Liver (tissue), 9 donors: ENCODE results near the gene ENO3. TPM values are rescaled to one million over a fixed set of nuclear protein-coding genes. Genes with fewer than 3 reads are reported as not detected.

Experiments
- DNase-seq: peaks from one replicate; pipeline ENCODE4 v3.0.0-alpha.2; 2017; ENCODE audit warnings: low spot score
- H3K27ac ChIP-seq, 2 donors: one replicate each; pipeline ENCODE4 v1.7.0; 2013; ENCODE audit warnings: inconsistent platforms in 2 of 2, low read length in 2 of 2, control low read depth in 1 of 2, low read depth in 1 of 2, mild to moderate bottlenecking in 1 of 2
- H3K27me3 ChIP-seq, 4 donors: one replicate each; pipeline versions ENCODE4 v1.6.1 to v1.7.0; 2013; ENCODE audit warnings: low read length in 3 of 4, inconsistent platforms in 1 of 4, mild to moderate bottlenecking in 1 of 4, moderate library complexity in 1 of 4; ENCODE audit not compliant: control insufficient read depth in 4 of 4, insufficient read depth in 4 of 4
- H3K36me3 ChIP-seq, 4 donors: one replicate each; pipeline versions ENCODE4 v1.6.1 to v1.7.0; 2013; ENCODE audit warnings: low read length in 3 of 4, mild to moderate bottlenecking in 3 of 4, low read depth in 1 of 4, moderate library complexity in 1 of 4; ENCODE audit not compliant: control insufficient read depth in 4 of 4, insufficient read depth in 3 of 4
- H3K4me1 ChIP-seq, 4 donors: one replicate each; pipeline versions ENCODE4 v1.6.1 to v1.7.0; 2013; ENCODE audit warnings: low read length in 3 of 4, mild to moderate bottlenecking in 3 of 4, moderate library complexity in 1 of 4; ENCODE audit not compliant: control insufficient read depth in 4 of 4, insufficient read depth in 4 of 4
- H3K4me3 ChIP-seq, 3 donors: one replicate each; pipeline versions ENCODE4 v1.6.1 to v1.7.0; 2013; ENCODE audit warnings: low read length in 3 of 3, control low read depth in 1 of 3, low read depth in 1 of 3, mild to moderate bottlenecking in 1 of 3
- H3K9ac ChIP-seq, 2 donors: one replicate each; pipeline ENCODE4 v1.7.0; 2013; ENCODE audit warnings: low read length in 2 of 2, mild to moderate bottlenecking in 2 of 2, moderate library complexity in 2 of 2, control low read depth in 1 of 2, low read depth in 1 of 2
- H3K9me3 ChIP-seq, 4 donors: one replicate each; pipeline versions ENCODE4 v1.6.1 to v1.7.0; 2013; ENCODE audit warnings: low read length in 3 of 4; ENCODE audit not compliant: control insufficient read depth in 4 of 4
- EGR1 ChIP-seq, 2 donors: IDR thresholded peaks; 2 replicates each; pipeline ENCODE4 v1.6.1; 2016 to 2018; ENCODE audit warnings: antibody characterized with exemption in 2 of 2, low read depth in 2 of 2
- FOXA2 ChIP-seq: IDR thresholded peaks from 2 replicates; pipeline ENCODE4 v1.6.1; 2016; ENCODE audit warnings: antibody characterized with exemption
- GABPA ChIP-seq, 2 donors: IDR thresholded peaks in 1 of 2; conservative IDR thresholded peaks in 1 of 2; 2 replicates each; pipeline ENCODE4 v1.6.1; 2016; ENCODE audit warnings: antibody characterized with exemption in 2 of 2, mild to moderate bottlenecking in 1 of 2, moderate library complexity in 1 of 2
- HNF4A ChIP-seq, 2 donors: conservative IDR thresholded peaks; 2 replicates each; pipeline ENCODE4 v1.6.1; 2016; ENCODE audit warnings: antibody characterized with exemption in 2 of 2, mild to moderate bottlenecking in 2 of 2
- HNF4G ChIP-seq: IDR thresholded peaks from 2 replicates; pipeline ENCODE4 v1.6.1; 2016; ENCODE audit warnings: antibody characterized with exemption
- JUND ChIP-seq, 2 donors: IDR thresholded peaks; 2 replicates each; pipeline ENCODE4 v1.6.1; 2016; ENCODE audit warnings: antibody characterized with exemption in 2 of 2
- NR2F2 ChIP-seq: IDR thresholded peaks from 2 replicates; pipeline ENCODE4 v1.6.1; 2016; ENCODE audit warnings: antibody characterized with exemption
- RAD21 ChIP-seq, 2 donors: IDR thresholded peaks; 2 replicates each; pipeline ENCODE4 v1.6.1; 2016; ENCODE audit warnings: antibody characterized with exemption in 2 of 2, mild to moderate bottlenecking in 2 of 2
- SP1 ChIP-seq: IDR thresholded peaks from 2 replicates; pipeline ENCODE4 v1.6.1; 2018; ENCODE audit warnings: antibody characterized with exemption, mild to moderate bottlenecking
- WGBS: extraction: QIAGEN DNeasy Blood & Tissue Kit; methylation state at CpG from one replicate; pipeline ENCODE4 v1.1.7; 2013; 5-methylcytosine and 5-hydroxymethylcytosine counted together
- polyA plus RNA-seq, 2 donors: library from polyadenylated mRNA; stranded (reverse) in 1 of 2; unstranded in 1 of 2; fragments of 200-250 nt in 1 of 2; fragments of >200 nt in 1 of 2; fragmentation: Nextera tagmentation in 1 of 2; extraction: Ambion mirVana in 1 of 2; gene quantifications; one replicate each; pipeline versions ENCODE4 v1.2.1 to v1.2.3, GENCODE V29; 2013 to 2015
- total RNA-seq, 2 donors: library from RNA; depleted of rRNA; stranded (reverse); fragments of >200 nt; gene quantifications; one replicate each; pipeline ENCODE4 v1.2.3, GENCODE V29; 2014
- TF ChIP-seq, protein P1 (sequence below): IDR thresholded peaks from 2 replicates; pipeline ENCODE4 v1.6.1; 2016; ENCODE audit warnings: antibody characterized with exemption, mild to moderate bottlenecking
- TF ChIP-seq, protein P2 (sequence below): fragments of 150-350 bp; IDR thresholded peaks from 2 replicates; pipeline ENCODE4 v1.5.1; 2017; ENCODE audit warnings: improper control_type of control experiment, low read depth, low read length; ENCODE audit not compliant: missing input control
- TF ChIP-seq, protein P3 (sequence below): IDR thresholded peaks from 2 replicates; pipeline ENCODE4 v1.6.1; 2016; ENCODE audit warnings: antibody characterized with exemption
- donor health status: healthy.
- donor health status: healthy.
- donor health status: healthy.
- donor health status: healthy.
- donor health status: healthy.

Gene ENO3
- total and polyA plus RNA-seq, 4 donors, result 26.3 to 117 (median 30.8) TPM

DNA sequence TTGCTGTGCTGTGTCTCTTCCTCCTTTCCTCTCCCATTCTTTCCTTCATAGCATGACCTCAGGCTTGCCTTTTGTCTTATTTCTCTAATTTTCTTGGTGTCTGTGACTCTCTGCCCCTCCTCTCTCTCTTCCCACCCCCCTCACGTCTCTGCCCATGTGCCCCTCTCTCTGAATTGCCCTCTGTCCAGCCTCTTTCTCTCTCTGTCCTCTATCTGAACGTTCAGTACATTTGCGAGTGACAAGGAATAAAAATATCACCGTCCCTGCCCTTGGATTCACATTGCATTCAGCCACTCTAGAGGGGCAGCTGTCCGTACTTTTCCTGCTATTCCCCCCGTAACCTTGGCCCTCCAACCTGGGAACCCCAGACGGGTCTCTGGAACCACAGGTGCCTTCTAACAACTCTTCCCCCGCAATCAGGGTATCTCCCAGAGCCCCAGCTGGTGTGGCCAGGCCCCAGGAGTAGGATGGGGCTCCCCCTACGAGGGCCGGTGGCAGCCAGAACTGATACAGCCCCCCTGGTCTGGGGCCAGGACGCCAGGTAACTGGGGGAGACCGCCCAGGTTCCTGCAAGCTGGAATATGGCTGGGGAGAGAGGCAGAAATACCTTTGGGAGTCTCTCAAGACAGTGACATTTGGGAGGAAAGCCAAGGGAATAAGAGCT is 48.6 kb downstream of the ENO3 start:
- peak overlapping the region; percentile 69 to 70 for H3K9ac ChIP-seq
- peaks cover 16 to 32% (median 25%) of the 10 kb centered on the region in 4 donors for H3K36me3 ChIP-seq
- DNase-seq, result no peak
- TF ChIP-seq, protein P1, sequence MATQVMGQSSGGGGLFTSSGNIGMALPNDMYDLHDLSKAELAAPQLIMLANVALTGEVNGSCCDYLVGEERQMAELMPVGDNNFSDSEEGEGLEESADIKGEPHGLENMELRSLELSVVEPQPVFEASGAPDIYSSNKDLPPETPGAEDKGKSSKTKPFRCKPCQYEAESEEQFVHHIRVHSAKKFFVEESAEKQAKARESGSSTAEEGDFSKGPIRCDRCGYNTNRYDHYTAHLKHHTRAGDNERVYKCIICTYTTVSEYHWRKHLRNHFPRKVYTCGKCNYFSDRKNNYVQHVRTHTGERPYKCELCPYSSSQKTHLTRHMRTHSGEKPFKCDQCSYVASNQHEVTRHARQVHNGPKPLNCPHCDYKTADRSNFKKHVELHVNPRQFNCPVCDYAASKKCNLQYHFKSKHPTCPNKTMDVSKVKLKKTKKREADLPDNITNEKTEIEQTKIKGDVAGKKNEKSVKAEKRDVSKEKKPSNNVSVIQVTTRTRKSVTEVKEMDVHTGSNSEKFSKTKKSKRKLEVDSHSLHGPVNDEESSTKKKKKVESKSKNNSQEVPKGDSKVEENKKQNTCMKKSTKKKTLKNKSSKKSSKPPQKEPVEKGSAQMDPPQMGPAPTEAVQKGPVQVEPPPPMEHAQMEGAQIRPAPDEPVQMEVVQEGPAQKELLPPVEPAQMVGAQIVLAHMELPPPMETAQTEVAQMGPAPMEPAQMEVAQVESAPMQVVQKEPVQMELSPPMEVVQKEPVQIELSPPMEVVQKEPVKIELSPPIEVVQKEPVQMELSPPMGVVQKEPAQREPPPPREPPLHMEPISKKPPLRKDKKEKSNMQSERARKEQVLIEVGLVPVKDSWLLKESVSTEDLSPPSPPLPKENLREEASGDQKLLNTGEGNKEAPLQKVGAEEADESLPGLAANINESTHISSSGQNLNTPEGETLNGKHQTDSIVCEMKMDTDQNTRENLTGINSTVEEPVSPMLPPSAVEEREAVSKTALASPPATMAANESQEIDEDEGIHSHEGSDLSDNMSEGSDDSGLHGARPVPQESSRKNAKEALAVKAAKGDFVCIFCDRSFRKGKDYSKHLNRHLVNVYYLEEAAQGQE, result peak; percentile 1
- TF ChIP-seq NR2F2, result no peak
- 61% methylated on average over 12 of the region's 12 CpGs for WGBS
- peak overlapping the region; percentile 77 to 88 (median 86) for H3K4me3 ChIP-seq
- H3K27me3 ChIP-seq, result no peaks in the 10 kb centered on the region
- H3K9me3 ChIP-seq, result no peaks in the 10 kb centered on the region
- H3K27ac ChIP-seq, result peak overlapping the region; percentile 83 to 88
- H3K4me1 ChIP-seq, result peaks cover 5 to 34% (median 26%) of the 10 kb centered on the region in 4 donors

DNA sequence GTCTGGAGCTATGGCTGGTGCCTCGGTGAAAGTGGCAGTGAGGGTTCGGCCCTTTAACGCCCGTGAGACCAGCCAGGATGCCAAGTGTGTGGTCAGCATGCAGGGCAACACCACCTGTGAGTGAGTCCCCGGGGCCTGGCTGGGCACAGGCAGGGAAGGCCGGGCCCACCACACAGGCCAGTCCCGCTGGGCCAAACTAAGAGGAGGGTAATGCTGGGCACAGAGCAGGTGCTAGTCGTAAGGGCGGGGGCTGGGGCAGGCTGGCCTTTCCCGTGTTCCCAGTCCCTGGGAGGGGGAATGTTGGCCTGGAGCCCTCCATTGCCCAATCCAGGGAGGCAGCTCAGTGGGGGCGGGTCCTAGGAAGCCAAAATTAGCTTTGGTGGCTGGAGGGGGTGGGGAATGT is 49.3 kb downstream of the ENO3 start:
- no peaks in the 10 kb centered on the region for H3K9me3 ChIP-seq
- TF ChIP-seq JUND (IDR thresholded peaks at IDR 0.05) (no peak), RAD21 (IDR thresholded peaks at IDR 0.05) (peak in 1 of 2 donors; percentile 16), SP1 (peak; percentile 33), EGR1 (IDR thresholded peaks at IDR 0.05; ENCODE audit: low read depth in 2 of 2) (no peak), HNF4A (conservative IDR thresholded peaks at IDR 0.05) (peak in 1 of 2 donors; percentile 43)
- peak overlapping the region; percentile 83 to 88 for H3K27ac ChIP-seq
- DNase-seq, result no peak
- H3K4me1 ChIP-seq, result peaks cover 5 to 34% (median 26%) of the 10 kb centered on the region in 4 donors
- 32% methylated on average over 11 of the region's 11 CpGs for WGBS
- peak overlapping the region in 1 of 2 donors; percentile 70 for H3K9ac ChIP-seq
- no peaks in the 10 kb centered on the region for H3K27me3 ChIP-seq
- H3K4me3 ChIP-seq, result peak overlapping the region; percentile 77 to 88 (median 86)
- peaks cover 16 to 39% (median 32%) of the 10 kb centered on the region in 4 donors for H3K36me3 ChIP-seq

DNA sequence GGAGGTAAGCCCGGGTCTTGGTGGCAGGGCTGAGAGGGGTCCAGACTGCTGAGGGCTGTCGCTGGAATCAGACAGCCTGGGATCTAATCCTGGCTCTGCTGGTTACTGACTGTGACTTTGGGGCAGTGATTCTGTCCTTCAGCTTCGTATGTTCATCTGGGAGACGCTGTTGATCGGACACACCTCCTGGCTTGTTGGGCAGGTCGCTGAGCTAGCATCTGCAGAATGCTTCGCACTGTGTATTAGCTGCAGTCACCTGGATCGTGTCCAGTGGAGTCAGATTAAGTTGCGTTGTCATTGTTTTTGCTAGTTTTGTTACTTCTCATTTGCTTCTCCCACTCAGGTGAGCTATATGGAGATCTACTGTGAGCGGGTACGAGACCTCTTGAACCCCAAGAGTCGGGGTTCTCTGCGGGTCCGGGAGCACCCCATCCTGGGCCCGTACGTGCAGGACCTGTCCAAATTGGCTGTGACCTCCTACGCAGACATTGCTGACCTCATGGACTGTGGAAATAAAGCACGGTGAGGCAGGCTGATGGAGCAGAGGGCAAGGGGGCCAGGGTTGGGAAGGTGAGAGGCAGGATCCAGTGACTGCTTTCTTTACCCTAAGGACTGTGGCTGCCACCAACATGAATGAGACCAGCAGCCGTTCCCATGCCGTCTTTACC is 51.3 kb downstream of the ENO3 start:
- no peak overlapping the region for H3K9ac ChIP-seq
- DNase-seq, result no peak
- 93% methylated on average over 20 of the region's 20 CpGs for WGBS
- no peaks in the 10 kb centered on the region for H3K27me3 ChIP-seq
- peaks cover 28 to 51% (median 44%) of the 10 kb centered on the region in 4 donors for H3K36me3 ChIP-seq
- H3K27ac ChIP-seq, result no peak overlapping the region
- TF ChIP-seq FOXA2 (no peak), GABPA (IDR thresholded peaks at IDR 0.05 in 1 of 2, conservative IDR thresholded peaks at IDR 0.05 in 1 of 2) (no peak), JUND (IDR thresholded peaks at IDR 0.05) (no peak), HNF4G (no peak), SP1 (no peak)
- TF ChIP-seq, protein P2, sequence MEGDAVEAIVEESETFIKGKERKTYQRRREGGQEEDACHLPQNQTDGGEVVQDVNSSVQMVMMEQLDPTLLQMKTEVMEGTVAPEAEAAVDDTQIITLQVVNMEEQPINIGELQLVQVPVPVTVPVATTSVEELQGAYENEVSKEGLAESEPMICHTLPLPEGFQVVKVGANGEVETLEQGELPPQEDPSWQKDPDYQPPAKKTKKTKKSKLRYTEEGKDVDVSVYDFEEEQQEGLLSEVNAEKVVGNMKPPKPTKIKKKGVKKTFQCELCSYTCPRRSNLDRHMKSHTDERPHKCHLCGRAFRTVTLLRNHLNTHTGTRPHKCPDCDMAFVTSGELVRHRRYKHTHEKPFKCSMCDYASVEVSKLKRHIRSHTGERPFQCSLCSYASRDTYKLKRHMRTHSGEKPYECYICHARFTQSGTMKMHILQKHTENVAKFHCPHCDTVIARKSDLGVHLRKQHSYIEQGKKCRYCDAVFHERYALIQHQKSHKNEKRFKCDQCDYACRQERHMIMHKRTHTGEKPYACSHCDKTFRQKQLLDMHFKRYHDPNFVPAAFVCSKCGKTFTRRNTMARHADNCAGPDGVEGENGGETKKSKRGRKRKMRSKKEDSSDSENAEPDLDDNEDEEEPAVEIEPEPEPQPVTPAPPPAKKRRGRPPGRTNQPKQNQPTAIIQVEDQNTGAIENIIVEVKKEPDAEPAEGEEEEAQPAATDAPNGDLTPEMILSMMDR, result no peak
- TF ChIP-seq, protein P3, sequence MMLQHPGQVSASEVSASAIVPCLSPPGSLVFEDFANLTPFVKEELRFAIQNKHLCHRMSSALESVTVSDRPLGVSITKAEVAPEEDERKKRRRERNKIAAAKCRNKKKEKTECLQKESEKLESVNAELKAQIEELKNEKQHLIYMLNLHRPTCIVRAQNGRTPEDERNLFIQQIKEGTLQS, result no peak
- no peaks in the 10 kb centered on the region for H3K9me3 ChIP-seq
- peaks cover 2 to 26% (median 21%) of the 10 kb centered on the region in 4 donors for H3K4me1 ChIP-seq
- H3K4me3 ChIP-seq, result no peak overlapping the region
